Activated CD4-positive, alpha-beta T cell treated with anti-CD3 and anti-CD28 coated beads for 48 hours (primary cell): Measurements from ENCODE around the gene TMEM238.
"Not testable (repeated sequence)": the region's sequence is repeated elsewhere in the genome, so short reads cannot be mapped to it uniquely, and the experiment has no call there.

Experiments
- DNase-seq: peaks from one replicate; pipeline ENCODE4 v3.0.0-alpha.2; 2020

TMEM238 gene

GRCh38 chr19:55336101-55336500, 48.0 kb downstream of the TMEM238 start:
- no peak for DNase-seq

- DNase-seq: no peak
Measured at GRCh38 chr19:55333870-55334269, 50.2 kb downstream of the TMEM238 start.

- not testable (repeated sequence) for DNase-seq
Measured at GRCh38 chr19:55329791-55330190, 54.3 kb downstream of the TMEM238 start.
